ENCODE results near the gene VWF.

VWF gene

GRCh38 chr12:6067152-6067916 lies 57.1 kb downstream of the VWF start:
- no peak overlapping the region for H3K4me3 ChIP-seq (ENCODE audit: low read length)
- no peak for DNase-seq (ENCODE audit: low read depth, low spot score)

DNA sequence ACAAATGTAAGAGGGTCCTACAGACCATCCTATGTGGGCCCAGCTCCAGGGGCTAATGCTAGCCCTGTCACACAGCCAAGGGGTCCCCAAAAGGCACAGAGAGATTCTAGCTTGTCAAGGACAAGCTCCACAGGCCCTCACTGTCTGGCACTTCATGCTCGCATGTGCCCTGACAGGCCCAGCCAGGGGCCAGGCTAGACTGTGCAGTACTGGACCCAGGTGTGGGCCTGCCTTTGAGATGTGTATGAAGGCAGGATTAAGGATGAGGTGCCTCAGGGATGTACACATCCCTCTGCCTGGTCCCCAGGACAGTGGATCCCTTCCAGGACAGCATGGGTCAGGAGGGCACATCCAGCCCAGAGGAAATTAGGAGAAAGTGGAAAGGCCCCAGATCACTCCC lies 57.8 kb downstream of the VWF start:
- no peak overlapping the region for H3K4me3 ChIP-seq (ENCODE audit: low read length)
- no peak for DNase-seq (ENCODE audit: low read depth, low spot score)

DNA sequence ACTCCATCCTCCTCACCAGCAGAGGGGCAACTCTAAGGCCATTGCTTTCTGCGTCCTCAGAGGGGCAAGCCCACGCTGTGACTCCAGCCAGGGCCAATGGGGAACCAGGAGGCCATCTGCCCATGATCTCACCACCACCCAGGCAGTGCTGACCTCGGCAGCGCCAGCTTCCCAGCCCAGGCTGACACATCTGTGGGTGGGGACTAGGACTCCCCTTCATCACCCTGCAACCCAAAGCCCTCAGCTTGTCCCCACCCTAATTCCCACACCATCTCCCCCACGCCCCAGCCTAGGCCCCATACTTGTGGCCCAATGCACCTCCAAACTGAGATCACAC lies 58.6 kb downstream of the VWF start:
- H3K4me3 ChIP-seq (ENCODE audit: low read length), result no peak overlapping the region
- no peak for DNase-seq (ENCODE audit: low read depth, low spot score)

DNA sequence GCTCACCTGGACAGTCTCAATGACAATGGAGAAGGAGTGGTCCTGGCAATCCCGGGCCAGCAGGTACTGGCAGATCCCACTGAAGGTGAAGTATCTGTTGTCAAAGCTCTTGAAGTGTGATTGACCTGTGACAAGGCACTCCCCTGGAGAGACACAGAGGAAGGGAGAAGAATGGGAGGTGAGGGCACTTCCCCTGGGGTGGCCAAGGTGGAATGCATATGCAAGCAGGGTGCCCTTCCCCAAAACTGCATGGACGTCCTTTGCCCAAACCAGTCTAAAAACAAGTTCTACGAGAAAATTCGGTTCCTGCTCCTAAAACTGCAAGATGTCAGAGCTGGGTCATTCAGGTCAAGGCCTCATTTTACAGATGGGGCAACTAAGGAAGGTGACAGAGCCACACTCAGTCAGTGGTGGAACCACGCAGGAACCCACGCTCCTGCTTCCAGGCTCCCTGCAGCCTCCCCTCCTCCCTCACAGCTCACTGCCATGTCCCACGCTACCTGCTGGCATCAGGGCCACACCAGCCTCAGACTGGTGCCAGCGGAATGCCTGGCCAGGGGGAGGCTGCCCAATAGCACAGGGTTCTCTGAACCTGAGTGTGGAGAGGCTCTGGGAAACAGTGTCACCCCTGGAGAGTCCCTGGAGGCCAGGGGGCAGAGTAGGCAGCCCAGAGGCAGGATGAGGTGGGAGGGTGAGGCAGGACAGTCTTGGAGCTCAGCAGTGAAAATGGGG lies 59.2 kb downstream of the VWF start:
- DNase-seq (ENCODE audit: low read depth, low spot score), result no peak
- no peak overlapping the region for H3K4me3 ChIP-seq (ENCODE audit: low read length)

DNA sequence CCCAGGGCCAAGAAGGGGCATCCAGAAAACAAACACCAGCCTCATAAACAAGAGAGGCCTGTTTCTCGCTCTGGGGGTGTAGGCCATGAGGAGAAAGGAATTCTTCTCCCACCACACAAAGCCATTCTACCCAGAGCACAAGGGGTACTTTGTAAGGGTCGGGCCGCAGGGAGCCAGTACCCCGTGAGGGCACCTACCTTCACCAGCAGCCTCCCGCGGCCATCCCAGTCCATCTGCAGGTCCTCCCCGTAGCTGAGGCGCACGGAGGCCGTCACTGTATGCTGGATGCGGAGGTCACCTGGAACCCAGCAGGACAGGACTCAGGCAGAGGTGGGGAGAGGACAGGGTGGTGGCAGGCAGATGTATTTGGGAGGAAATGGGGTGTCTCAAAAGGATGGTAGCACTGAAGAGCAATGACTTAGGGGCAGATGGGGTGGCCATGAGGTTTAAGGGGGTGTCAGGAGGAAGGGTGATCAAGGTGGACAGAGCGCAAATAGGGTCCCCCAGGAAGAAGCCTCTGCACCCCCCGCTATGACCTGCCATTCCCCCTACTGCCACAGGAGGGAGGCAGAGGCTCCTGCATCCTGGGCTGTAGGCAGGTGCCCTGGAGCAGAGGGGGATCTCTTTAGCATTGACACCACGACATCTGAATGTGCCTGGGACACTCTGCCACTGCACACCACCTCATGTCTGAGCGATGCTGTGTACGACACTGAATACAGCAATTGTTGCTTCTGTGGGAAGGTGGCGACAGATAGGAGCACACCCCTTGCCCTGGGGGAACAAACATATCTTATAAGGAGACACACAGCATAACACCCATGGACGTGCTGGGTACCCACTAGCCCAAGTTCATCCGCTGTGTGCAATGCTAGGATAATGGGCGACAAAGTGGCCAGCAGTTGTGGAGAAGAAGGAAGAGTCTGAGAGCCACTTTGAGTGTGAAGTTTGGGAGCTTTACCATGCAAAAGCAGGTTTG lies 61.4 kb downstream of the VWF start:
- no peak overlapping the region for H3K4me3 ChIP-seq (ENCODE audit: low read length)
- DNase-seq (ENCODE audit: low read depth, low spot score), result peak; percentile 26

- DNase-seq (ENCODE audit: low read depth, low spot score), result no peak
- H3K4me3 ChIP-seq (ENCODE audit: low read length), result no peak overlapping the region
Observed at GRCh38 chr12:6062395-6062756, 62.1 kb downstream of the VWF start.

- no peak for DNase-seq (ENCODE audit: low read depth, low spot score)
- H3K4me3 ChIP-seq (ENCODE audit: low read length), result no peak overlapping the region
Observed at GRCh38 chr12:6061660-6062059, 62.8 kb downstream of the VWF start.

DNA sequence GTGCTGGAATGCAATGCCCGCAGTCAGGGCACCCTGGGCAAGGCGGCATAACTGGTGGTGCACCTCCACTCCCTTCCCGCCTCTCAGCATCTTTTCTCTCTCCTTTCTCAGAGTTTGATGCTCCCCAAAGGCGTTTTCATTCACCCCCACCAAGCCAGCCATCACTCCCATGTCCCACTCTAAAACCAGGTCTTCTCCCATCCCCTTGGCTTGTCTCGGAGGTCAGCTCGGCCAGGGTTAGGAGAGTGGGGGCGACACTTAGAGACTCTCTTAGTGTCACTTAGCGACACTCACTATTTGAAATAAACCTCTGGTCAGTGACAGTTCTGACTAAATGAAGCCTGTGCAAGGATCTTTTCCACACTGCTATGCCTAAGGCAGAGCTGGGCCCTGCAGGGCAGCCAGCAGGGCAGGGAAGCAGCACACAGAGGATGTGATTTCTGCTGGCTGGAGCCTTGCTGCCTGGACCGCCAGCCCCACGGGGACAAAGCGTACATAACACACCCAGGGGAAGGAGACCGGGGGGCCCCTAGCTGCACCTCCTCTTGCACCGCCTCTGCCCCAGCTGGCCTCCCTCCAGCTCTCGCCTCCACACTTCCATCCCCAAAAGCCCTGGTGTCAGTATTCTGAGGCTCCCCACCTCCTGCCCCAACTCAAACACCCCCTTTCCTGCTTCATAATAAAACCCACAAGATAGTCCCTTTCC lies 64.5 kb downstream of the VWF start:
- no peak overlapping the region for H3K4me3 ChIP-seq (ENCODE audit: low read length)

DNA sequence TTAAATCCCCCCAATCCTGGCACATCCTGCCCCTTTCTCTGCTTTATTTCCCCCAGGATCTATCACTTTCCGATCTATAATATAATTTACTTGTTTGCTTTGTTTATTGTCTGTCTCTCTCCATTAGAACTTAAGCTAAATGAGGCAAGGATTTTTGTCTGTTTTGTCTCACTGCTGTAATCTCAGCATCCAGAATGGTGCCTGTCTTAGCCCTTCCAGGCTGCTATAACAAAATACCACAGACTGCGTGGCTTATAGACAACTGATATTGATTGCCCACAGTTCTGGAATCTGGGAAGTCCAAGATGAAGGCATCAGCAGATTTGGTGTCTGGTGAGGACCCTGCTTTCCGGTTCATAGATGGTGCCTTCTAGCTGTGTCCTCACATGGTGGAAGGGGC lies 65.2 kb downstream of the VWF start:
- DNase-seq (ENCODE audit: low read depth, low spot score), result no peak
- H3K4me3 ChIP-seq (ENCODE audit: low read length), result no peak overlapping the region

More for the DNA sequence above, 64.5 kb downstream of the VWF start:
- DNase-seq (ENCODE audit: low read depth, low spot score), result no peak

- no peak overlapping the region for H3K4me3 ChIP-seq (ENCODE audit: low read length)
- DNase-seq (ENCODE audit: low read depth, low spot score), result no peak
Observed at GRCh38 chr12:6058481-6059161, 65.8 kb downstream of the VWF start.

GRCh38 chr12:6057700-6058099 lies 66.8 kb downstream of the VWF start:
- H3K4me3 ChIP-seq (ENCODE audit: low read length), result no peak overlapping the region
- no peak for DNase-seq (ENCODE audit: low read depth, low spot score)

DNA sequence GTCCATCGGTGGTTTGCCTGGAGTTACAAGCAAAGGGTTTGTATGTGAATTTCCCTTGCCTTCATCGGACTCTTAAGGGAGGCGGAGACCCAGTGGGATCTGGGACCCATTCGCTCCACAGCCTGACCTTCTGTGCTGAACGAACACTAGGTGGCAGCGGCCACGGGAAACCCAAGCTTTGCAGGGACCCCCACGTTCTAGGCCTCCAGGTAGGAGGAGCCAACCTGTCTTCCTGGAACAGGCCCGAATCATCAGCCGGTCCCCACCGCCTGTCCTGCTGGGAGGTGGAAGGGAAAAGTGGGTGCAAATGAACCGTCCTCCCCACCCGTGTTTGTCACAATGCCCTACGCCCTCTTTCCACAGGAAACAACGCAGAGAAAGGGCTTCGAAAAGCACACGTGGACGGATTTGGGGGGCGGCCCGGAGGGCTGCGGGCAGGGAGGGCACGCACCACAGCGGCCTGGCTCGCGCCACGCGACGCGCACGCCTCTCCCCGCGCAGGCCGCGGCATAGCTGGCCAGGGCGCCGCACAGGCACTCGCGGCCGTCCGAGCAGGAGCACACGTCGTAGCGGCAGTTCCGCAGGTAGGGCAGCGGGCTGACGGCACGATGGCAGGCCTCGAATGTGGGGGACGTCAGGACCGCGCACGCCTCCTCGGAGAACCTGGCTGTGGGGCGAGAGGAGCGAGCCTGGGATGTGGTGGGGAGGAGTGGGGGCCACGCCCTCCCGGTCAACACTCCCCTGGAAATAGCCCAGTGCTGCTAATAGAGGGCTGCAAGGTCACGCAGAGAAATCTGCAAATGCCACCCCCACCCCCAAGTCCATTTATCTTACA lies 67.8 kb downstream of the VWF start:
- no peak overlapping the region for H3K4me3 ChIP-seq (ENCODE audit: low read length)
- DNase-seq (ENCODE audit: low read depth, low spot score), result no peak

GRCh38 chr12:6053541-6053940 lies 70.9 kb downstream of the VWF start:
- H3K4me3 ChIP-seq (ENCODE audit: low read length), result no peak overlapping the region
- DNase-seq (ENCODE audit: low read depth, low spot score), result no peak

DNA sequence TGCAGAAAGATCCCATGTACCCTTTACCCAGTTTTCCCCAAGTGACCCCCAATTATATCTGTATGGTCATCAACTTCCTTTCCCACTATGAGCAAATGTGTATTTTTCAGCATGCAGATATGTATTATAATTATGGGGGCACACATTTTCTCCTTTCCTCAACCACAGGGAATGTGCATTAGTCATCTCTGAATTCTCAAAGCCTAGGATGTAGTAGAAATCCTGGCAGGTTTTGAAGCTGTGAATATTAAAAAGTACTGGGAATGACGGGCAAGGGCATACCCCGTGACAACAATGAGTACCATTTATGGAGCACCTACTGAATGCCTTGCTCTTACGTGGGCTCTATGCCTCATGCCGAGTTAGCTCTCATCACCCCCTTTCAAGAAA lies 71.5 kb downstream of the VWF start:
- H3K4me3 ChIP-seq (ENCODE audit: low read length), result no peak overlapping the region
- no peak for DNase-seq (ENCODE audit: low read depth, low spot score)

DNA sequence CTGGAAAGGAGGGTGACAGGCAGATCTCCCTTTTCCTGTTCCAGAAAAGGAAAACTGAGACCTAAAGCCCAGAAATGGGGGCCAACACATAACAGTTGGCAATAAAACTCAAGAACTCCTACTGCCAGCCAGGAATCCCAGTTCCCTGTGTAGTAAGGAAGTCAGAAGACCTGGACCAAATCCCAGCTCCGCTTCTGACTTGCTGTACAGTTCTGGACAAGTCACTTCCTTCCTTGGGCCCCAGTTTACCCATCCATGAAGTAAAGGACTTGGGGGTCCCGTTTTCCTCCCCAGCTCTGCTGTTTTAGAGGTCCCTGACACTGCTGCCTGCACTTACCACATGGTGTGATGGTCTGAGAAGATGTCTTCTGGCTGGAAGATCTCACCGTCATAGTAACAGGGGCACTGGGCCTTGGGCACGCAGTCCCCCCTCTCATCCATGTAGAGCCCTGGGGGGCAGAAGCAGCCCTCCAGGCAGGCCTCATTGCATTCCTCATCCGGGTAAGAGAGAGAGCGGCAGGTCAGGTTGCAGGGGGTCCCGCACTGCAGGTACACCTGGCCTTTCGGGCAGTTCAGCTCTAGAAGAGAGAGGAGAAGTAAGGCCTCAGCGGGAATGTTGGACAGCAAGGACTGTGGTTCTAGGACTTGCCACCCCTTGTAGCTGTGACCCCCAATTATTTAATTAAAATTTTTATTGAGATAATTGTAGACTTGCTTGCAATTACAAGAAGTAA lies 72.1 kb downstream of the VWF start:
- DNase-seq (ENCODE audit: low read depth, low spot score), result no peak
- no peak overlapping the region for H3K4me3 ChIP-seq (ENCODE audit: low read length)

- DNase-seq (ENCODE audit: low read depth, low spot score), result no peak
- no peak overlapping the region for H3K4me3 ChIP-seq (ENCODE audit: low read length)
Observed at GRCh38 chr12:6049992-6050391, 74.5 kb downstream of the VWF start.

DNA sequence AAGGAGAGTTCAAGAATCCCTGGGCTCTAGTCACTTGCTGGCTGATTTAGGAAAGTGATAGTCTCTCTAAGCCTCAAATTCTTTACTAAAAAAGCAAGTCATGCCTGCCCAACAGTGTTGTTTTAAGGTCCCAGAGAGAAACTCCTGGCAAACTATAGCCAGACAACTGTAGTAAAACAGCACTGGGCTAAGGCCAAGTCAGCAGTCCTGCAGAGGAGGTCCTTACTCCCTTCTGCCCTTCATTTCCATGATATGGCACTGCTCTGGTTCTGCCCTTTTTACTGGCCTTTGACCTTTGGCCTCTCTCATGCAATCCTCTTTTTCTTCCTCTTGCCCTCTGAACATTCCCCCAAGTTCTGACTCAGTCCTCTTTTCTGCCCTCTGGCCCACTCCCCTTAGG lies 74.9 kb downstream of the VWF start:
- no peak overlapping the region for H3K4me3 ChIP-seq (ENCODE audit: low read length)
- no peak for DNase-seq (ENCODE audit: low read depth, low spot score)
